GM18526 (cell line): ENCODE results near the gene CHST1.

ENCODE experiments used
- POLR2A ChIP-seq: IDR thresholded peaks from 3 replicates; pipeline ENCODE4 v1.6.1; 2011; ENCODE audit not compliant: insufficient read length; ENCODE audit errors: extremely low read depth

CHST1 gene

GRCh38 chr11:45658292-45658991, 7.0 kb downstream of the CHST1 start:
- TF ChIP-seq POLR2A = no peak

- TF ChIP-seq POLR2A = no peak
Measured at GRCh38 chr11:45657496-45658260, 7.7 kb downstream of the CHST1 start.

GRCh38 chr11:45655831-45656230, 9.6 kb downstream of the CHST1 start:
- TF ChIP-seq POLR2A = no peak

GRCh38 chr11:45655347-45655756, 10.1 kb downstream of the CHST1 start:
- TF ChIP-seq POLR2A = no peak

- TF ChIP-seq POLR2A = no peak
Measured at GRCh38 chr11:45655012-45655283, 10.5 kb downstream of the CHST1 start.

- no peak for TF ChIP-seq POLR2A
Measured at GRCh38 chr11:45654231-45655011, 11.0 kb downstream of the CHST1 start.

- no peak for TF ChIP-seq POLR2A
Measured at GRCh38 chr11:45653277-45653676, 12.1 kb downstream of the CHST1 start.

- no peak for TF ChIP-seq POLR2A
Measured at GRCh38 chr11:45652781-45653180, 12.6 kb downstream of the CHST1 start.

- no peak for TF ChIP-seq POLR2A
Measured at GRCh38 chr11:45651841-45652749, 13.3 kb downstream of the CHST1 start.

GRCh38 chr11:45651156-45651555, 14.3 kb downstream of the CHST1 start:
- TF ChIP-seq POLR2A = no peak

- TF ChIP-seq POLR2A = no peak
Measured at GRCh38 chr11:45650166-45651095, 15.0 kb downstream of the CHST1 start.

GRCh38 chr11:45649544-45650165, 15.8 kb downstream of the CHST1 start:
- TF ChIP-seq POLR2A = no peak

- no peak for TF ChIP-seq POLR2A
Measured at GRCh38 chr11:45648931-45649330, 16.5 kb downstream of the CHST1 start.

GRCh38 chr11:45647786-45648185, 17.6 kb downstream of the CHST1 start:
- no peak for TF ChIP-seq POLR2A
